ENCODE results near the gene COL4A2.

COL4A2 gene

GRCh38 chr13:110306960-110307766, at the start of gene COL4A2, which contains the start of gene COL4A1:
COL4A2 (plus strand) TSS chr13:110307284; CDS start chr13:110307904, 620 bp downstream.
COL4A1 (minus strand) TSS chr13:110307157; CDS start chr13:110307027, 130 bp downstream.
- no peak for DNase-seq

DNA sequence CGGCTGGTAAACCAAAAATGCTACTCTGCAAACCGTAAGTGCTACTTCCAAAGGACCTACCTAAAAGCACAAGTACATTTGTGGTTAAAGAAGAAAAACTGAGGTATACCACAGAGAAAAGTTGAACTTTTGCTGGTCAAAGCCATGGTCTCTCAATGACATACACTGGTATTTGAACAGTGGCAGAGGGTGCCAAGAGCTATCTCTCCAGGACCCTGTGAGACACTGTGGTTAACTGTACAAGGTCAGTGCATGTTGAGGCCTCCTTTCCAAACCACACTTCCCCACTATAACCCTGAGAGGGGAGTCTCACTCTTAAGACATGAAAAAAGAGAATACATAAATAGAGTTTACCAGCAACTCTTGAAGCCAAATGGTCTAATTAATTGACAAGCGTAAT, 49.7 kb upstream of the COL4A2 start:
- no peak for DNase-seq

GRCh38 chr13:110258876-110259631, 48.0 kb upstream of the COL4A2 start:
- no peak for DNase-seq

DNA sequence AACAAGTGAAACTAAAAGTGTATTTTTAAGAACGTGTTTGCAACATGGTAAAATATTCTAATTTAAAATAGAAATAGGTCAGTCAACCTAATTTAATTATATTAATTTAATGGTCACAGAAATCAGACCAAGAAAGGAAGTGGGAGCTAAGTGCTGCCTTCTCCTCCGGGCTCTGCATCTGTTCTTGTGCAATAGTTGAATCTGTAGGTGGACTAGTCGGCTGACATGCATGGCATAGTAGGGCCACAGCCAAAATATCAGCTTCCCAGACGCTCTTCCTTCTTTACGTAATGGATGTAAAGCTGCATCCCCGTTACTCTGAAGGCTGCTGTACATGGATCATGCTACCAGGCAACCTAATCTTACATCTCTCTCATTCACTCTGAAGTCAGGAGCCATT, 47.4 kb upstream of the COL4A2 start:
- DNase-seq = no peak

DNA sequence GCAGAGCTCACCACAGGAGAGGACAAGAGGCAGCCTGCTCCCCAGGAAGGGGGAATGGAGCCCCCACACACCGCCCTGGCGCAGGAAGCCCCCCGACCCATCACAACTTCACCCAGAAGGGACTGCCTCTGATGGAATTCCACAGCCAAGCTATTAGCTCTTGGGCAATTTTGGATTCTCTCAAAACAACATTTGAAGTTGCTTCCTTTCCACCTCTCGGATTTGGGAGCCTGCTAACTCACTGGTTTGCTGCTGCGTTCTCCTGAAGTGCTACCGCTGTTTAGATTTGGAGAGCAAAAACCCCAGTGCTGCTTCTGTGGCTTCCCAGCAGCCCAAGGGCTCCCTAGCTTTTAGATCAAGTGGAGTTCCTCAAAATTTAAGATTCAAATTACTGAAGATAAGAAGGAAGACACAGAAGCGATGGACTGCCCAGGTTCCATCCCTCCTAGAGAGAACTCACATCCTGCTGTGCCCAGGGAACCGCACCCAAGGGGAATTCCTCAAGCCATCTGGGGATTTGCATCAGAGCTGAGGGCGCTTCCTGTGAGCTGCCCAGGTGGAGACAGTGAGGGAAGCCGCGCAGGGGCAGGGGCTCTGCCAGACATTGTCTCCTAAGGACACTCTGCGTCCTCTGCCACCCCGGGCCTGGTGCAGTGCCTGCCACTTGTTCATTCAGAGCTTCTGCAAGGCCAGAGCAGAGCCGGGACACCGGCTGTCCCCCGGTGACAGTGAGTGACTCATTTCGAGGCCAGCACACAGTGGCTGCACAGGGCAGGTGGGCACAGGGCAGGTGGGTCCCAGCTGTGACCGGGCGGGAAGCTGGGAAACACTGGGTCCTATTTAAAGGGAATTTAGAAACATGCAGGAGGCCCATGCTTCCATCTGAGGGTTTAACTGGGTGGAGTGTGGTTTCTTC, 45.7 kb upstream of the COL4A2 start:
- DNase-seq = no peak

GRCh38 chr13:110262082-110262436, 45.0 kb upstream of the COL4A2 start:
- DNase-seq = no peak

DNA sequence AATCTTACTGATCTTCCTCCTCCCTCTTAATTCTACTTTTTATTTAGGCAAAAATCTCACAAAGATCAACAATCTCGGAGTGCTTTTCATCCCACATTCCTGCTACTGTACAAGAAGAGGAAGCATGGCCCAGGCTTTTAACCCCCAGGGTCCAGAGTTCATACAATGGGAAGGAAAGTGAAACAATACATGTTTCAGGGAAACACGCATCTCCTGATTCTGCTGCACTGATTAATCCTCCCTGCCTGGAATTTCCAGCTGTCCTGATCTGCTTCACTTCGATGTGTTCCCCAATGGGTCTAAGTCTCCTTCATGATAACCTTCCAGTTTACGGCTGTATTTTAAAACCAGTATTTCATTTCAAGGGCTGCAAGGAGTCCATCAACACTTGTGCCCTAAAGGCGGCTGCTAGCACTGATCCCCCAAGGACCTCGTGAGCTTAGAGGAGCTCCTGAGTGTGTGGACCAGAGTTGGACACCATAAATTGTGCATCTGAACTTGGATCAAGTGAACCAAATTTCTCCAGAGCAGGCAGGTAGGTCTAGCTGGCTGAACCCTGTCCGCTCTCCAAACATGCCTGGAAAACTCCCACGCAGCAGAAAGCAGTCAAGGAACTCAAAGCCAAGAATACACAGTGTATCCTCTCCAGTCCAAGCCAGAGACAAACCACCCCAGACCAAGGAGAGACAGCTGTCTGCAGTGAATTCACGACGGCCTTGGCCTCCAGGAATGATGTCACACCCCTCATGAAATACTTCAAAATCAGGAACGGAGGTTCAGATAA, 44.4 kb upstream of the COL4A2 start:
- no peak for DNase-seq

GRCh38 chr13:110263404-110263803, 43.7 kb upstream of the COL4A2 start:
- no peak for DNase-seq

GRCh38 chr13:110263888-110264287, 43.2 kb upstream of the COL4A2 start:
- DNase-seq = no peak

- no peak for DNase-seq
Measured at GRCh38 chr13:110264685-110265275, 42.3 kb upstream of the COL4A2 start.

- no peak for DNase-seq
Measured at GRCh38 chr13:110265341-110265681, 41.8 kb upstream of the COL4A2 start.

DNA sequence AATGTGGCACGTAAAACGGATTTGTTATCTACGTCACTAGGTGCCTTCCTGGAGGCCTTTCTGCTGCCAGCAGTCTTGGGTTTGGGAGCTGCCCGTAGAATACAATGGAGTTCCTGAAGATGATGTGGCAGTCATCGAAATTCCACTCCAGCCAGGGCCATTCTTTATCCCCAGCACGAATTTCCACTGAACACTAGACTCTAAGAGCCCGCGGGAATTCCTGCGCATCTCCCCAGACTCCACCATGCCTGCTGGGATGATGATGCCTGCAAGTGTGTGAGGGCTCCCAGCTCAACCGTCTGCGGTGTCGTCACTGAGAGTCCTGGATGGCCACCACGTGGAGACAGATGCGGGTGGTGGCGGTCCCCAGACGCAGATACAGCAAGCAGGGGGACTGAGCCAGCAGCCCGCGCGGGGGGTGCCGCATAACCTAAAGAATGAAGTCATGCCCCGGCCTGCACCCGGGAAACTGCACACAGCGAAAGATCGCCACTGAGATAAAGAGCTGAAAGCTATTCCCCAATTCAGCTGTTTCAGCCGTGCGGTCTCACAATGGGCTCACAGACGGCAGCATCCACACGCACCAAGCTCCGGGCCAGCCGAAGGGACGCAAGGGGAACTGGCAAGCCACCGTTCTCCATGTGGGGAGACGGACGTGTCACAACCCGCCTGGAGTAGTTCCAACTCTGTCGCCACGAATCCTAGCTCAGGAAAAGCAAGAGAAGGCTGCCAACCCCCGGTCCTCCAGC, 41.2 kb upstream of the COL4A2 start:
- DNase-seq = no peak

GRCh38 chr13:110266431-110266809, 40.7 kb upstream of the COL4A2 start:
- DNase-seq = no peak

GRCh38 chr13:110266983-110267382, 40.1 kb upstream of the COL4A2 start:
- no peak for DNase-seq

GRCh38 chr13:110268061-110268460, 39.0 kb upstream of the COL4A2 start:
- DNase-seq = no peak

DNA sequence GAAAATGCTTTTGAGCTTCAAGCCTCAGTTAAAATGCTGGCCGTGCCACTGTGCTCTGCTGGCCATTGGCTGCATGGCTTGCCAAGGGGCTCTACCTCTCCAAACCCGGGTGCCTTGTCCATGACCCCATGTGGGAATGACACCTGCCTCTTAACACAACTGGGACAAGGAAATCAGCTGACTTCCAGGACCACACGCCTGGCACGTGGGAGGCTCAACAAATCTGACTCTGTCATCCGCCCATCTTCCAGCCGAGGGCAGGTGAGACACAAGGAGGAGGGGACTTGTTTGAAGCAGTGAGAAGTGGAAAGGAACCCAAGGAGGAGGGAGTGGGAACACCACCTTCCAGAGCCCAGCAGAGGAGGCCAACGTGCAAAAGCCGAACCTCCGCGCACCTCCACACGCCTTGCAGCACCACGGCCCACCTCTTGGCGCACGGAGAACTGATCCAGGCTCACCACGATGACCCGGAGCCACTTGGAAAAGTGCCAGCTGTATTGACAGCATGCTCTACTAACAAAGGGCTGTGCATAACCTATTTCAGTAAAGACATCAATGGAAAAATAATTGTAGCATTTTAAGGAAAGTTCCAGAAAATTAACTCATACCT, 38.4 kb upstream of the COL4A2 start:
- DNase-seq = no peak

GRCh38 chr13:110269509-110270185, 37.4 kb upstream of the COL4A2 start:
- no peak for DNase-seq

GRCh38 chr13:110270507-110270906, 36.6 kb upstream of the COL4A2 start:
- no peak for DNase-seq

DNA sequence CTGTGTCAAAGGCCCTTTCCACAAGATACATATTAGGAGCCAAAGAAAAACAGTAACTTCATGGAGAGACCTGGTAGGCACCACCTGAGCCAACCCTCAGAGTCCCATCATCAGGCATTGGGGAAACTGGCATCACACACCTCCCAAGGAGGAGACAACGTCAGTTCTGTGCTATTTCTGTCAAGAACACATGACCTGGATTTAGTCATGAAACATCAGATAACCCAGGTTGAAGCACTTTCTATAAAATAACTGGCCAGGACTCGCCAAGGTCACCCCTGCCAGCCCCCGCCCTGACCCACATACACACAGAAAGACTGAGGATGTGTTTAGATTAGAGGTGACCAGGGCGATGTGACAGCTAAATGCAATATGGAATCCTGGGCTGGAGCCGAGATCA, 35.8 kb upstream of the COL4A2 start:
- no peak for DNase-seq

DNA sequence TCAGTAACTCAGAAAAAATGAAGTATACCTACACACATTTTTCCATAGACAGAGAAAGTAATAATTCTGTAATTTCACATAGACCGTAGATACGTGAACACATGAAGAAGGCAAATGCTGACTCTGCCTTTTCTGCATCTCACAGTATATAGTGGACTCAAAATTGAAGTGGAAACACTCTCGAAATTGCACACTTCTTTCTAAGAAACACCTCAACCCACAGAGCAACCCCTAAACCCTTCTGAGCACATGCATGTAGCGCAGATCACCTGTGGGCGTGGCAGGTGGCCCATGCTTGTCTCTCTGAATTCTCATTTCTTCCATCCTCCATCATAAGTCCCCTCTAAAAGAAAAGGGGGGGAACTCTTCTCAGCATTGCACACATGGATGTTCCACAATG, 34.9 kb upstream of the COL4A2 start:
- no peak for DNase-seq
